CD1c-positive myeloid dendritic cell (primary cell): ENCODE data around the gene SMAD3.

ENCODE experiments used
- DNase-seq: peaks from one replicate; pipeline ENCODE4 v3.0.0-alpha.2; 2016; ENCODE audit errors: extremely low spot score

SMAD3 gene

DNA sequence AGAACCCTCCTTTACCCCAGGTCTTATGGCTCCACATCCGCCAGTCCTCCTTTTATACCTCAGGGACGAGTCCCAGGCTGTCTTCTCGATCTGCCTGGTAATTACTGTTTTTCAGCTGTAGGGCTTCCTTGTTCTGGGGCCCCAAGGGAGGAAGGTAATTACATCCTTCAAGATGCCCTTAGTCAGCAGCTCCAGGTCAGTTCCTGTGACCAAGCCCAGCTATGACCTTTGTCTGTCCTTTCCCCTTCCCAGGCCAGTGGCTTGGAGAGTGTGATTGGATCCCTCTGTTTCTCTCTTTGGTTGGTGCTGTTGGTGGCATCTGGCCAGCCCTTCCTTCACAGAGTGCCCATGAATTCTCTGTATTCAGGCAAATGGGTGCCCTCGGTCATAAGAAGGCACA lies 96.5 kb downstream of the SMAD3 start:
- DNase-seq = peak; percentile 9

DNA sequence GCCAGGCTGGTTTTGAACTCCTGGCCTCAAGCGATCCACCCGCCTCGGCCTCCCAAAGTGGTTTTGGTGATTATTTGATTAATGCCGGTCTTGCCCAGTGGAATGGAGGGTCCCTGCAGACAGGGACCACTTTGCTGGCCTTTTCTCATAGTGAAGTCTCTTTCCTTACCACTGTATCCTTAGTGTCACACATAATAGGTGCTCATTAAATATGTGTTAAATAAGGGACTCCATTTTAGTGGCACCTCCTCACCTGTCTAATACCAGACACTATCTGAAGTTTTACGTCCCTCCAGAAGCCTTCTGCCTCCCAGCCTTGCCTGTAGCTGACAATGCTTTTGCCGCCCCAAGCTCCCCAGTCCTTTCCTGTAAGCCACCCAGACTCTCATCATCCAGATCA lies 97.8 kb downstream of the SMAD3 start:
- DNase-seq = no peak

DNA sequence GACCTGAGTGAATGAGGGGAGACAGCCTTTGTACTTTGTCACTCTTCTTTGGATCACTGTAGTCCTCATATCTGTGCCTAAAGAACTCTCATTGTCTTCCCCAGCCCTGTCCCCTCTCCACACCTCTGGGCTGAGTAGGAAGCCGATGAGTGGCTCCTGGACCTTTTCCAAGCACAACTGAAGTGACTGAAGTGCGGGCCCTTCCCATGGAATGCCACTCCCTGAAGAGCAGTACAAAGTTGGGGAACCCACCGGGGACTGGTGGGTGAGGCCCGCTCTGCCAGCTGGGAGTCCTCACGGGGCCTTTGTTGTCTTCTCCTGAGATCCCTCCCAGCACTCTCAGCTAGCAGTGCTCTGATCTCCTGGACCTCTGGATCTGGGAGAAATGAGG lies 99.0 kb downstream of the SMAD3 start:
- DNase-seq = no peak

DNA sequence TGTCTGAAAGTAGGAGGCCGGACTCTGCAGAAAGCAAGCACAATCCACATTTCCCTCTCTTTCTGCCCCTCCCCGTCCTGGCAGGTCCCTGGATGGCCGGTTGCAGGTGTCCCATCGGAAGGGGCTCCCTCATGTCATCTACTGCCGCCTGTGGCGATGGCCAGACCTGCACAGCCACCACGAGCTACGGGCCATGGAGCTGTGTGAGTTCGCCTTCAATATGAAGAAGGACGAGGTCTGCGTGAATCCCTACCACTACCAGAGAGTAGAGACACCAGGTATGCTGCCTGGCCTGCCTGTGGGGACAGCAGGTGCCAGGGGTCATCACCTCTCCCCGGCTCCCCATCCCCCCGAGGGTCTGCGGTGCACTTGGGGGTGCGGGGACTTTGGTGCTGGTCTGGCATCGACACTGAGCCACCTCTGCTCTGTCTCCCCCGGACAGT lies 99.4 kb downstream of the SMAD3 start:
- DNase-seq = no peak

DNA sequence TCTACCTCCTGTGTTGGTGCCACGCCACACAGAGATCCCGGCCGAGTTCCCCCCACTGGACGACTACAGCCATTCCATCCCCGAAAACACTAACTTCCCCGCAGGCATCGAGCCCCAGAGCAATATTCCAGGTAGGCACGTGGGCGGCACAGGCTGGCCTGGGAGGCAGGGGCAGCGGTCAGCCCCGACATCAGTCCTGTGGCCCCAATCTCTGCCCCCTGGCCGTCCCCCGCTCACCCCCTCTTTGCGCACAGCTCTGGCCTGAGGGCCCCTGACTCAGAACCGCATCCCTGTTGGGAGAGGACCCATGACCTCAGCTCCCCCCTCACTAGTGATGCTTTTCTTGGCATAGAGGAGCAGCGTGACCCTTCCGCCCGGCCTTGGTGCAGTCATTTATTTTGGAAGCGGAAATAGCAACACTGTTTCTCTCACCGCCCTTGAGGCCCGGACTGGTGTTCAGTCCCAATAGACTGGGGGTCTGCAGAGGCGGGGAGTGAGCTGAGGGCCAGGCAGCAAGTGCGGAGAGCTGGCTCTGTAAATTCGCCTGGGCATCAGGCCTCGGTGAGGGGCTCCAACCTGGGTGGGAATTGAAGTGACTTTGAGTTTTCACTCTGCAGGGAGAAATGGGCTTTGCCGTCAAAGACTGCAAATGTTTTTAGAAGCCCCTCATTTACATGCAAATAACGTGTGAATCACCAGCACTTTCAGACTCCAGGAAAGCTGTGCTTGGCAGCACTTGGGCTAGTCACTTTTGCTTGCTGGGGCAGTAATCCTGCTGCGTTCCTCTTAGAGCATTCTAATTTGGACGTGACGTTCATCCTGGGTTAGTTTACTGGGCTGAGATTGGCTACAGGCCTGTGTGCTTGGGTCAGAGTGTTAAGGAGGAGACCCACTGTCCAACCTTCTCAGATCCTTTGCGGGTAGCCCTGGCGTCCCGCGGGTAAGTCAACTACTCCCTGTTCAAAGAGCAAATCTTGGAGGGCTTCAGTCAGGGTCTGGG lies 100.2 kb downstream of the SMAD3 start:
- no peak for DNase-seq

DNA sequence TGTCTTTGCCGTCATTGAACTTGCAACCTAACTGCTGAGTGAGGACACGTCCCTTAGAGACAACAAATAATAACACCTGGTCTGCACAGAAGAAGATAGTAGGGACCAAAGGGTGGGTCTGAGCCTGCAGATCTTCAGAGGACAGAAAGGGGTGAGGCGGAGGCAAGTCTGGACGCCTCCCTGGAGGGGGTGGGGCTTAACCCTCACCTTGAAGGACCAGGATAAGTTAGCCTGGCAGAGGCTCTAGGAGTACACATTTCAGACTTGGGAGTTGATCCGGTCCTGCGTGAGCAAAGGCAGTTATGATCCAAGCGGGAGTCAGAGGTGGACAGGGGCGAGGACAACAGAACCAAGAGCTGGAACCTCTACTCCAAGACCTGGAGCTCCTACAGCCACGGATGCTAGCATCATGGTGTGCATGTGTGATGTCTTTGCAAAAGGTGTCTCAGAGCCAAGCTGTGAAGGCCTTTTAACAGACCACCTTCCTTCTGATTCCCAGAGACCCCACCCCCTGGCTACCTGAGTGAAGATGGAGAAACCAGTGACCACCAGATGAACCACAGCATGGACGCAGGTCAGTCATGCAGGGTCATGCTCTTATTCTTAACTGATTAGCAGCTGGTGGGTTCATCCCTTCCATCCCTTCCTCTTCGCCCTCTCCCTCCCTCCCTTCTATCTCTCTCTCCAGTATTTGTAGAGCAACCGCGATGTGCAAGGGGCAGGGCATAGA lies 101.0 kb downstream of the SMAD3 start:
- DNase-seq = no peak

DNA sequence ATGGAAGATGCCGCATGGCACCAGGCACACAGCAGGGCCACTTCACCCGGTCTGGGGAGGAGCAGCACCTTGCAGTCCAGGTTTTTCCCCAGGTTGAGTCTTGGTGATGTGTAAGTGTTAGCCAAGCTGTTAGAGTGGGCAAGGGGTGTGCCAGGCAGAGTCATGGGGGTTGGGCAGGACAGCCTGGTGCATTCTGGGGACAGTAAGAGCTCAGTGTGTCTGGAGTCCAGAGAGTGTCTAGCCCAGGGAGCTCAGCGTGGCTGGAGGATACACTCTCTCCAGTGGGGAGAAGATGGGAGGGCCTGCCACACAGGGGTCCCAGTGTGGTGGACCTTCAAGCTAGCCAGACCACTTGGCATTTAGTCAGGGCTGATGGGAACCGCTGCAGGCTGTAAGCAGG lies 101.7 kb downstream of the SMAD3 start:
- no peak for DNase-seq

DNA sequence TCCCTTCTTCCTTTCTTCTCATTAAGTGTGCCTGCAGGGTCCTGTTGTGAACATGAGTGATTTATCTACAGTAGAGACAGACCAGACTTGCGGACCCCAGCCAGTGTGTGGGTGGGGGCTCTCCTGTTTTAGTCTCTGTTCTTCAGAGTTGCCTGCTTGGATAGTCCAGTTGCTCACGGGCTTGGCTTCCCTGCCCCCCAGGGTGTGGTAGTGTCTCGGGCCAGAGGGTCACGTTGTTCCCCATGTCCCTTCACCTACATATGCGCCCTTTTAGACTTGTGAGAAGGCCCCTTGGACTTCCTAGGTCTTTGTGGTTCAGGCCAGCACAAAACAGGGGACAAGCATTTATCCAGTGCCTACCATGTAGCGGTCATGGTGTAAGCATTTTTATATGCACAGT lies 103.3 kb downstream of the SMAD3 start:
- DNase-seq = no peak

DNA sequence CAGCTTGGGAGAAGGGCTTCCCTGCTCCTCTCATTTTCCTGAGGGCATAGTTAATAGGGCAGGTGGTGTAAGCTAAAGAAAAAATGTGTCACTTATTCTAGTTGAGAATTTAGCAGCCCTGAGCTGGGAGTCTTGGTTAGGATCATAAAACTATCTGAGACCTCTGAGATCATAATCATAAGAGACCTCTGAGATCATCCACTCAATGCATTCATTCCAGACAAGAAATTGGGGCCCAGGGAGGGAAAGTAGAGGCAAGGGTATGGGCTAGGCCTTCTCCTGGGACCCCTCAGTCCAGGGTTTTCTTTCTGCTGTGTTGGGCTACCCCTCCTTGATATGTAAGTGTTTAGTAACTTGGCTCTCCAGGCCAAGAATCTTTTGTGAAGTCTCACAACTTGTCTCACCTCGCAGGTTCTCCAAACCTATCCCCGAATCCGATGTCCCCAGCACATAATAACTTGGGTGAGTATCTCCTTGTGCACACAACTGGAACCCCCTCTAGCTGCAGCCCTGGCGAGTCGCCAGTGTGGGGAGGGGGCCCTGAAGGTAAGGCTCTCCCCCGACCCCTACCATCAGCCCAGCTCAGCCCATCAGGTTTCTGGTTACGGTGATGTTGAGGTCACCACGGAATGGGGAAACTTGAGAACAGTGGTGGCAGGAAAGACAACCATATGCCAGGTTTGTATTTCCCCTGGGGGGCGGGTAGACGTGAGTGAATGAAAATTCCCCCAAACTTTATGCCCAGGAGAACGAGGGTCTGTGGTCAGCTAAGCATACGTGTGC lies 104.9 kb downstream of the SMAD3 start:
- no peak for DNase-seq

DNA sequence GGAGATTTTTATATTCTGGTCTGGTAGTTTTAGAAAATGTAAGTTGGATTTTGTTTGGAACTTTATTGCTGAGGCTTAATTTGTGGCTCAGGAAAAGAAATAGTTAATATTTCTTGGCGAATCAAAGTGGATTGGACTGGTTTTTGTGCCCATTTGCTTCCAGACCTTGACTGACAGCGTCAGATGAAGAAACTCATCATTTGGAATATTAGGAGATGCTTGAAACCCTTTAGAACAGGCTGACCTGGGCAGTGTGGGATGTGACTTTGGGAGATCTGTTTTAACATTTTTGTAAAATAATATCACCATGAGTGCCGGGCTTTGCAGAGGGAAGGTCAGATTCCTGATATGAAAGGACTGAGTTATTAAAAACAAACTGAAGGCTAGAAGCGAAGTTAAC lies 106.1 kb downstream of the SMAD3 start:
- no peak for DNase-seq

DNA sequence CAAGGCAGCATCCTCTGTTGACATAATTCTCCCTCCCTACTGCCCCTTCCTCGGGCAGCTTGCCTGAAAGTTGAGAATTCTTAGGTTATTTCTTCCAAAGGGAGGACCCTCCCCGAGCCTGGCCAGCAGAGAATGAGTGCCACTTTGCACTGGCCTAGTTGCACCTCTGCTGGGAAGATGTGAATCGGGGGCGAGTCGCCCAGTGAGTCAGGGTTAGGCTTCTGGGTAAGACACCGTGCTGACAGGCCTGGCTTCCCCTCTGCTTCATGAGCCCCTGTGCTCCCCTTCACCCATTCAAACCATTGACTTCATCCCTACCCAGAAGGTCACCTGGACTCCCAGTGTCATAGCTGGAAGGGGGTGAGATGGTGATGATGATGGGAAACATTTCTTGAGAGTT lies 106.8 kb downstream of the SMAD3 start:
- DNase-seq = no peak

DNA sequence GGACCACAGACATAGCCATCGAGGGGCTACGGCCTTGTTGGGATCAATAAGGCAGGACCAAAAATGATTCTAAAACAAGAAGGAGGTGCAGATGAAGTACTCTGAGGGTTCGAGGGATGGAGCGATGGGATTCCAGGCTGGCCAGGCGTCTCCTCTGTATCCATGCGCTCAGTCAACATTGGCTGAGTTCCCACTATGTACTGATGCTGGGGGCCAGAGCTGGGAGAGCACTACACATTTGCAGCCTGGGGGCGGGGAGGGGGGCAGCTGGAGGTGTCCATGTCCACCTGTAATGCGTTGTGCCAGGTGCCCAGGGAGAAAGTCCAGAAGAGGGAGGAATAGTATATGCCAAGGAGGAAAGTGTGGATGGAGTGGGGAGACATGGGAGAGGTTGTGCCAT lies 107.6 kb downstream of the SMAD3 start:
- DNase-seq = no peak

DNA sequence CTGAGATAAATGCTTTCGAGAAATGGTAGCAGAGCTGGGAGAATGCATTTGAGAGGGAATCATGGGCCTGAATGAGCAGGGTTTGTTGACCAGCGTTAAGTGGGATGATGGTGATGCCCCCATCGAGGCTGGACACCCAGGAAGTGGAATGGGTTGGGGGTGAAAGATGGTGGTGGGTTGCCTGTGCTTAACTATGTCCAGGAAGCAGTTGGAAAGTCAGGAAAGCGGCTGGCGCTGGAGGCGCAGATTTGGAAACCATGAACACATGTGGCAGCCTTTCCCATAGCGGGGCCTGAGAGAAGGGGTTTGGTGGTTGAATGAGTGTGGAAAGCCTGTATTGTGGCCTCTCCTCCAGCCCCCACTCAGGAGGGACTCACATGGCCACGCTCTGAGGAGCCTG lies 108.4 kb downstream of the SMAD3 start:
- DNase-seq = no peak

DNA sequence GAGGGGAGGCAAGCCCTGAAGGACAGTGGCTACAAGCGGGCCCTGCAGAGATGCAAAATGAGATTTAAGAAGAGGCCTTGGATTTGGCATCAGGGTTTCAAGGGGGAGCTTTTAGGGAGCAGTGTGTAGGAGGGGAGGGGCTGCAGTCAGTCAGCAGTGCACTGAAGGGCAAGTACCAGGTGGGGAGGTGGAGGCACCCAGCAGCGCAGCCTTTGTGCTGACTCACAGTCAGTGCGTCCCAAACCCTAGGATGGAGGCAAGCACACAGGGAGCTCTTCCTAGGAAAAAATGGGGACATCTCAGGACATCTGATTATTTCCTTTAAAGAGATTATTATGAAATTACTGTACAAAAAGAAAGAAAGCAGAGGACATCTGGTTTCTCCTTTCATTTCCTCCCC lies 109.0 kb downstream of the SMAD3 start:
- DNase-seq = no peak

DNA sequence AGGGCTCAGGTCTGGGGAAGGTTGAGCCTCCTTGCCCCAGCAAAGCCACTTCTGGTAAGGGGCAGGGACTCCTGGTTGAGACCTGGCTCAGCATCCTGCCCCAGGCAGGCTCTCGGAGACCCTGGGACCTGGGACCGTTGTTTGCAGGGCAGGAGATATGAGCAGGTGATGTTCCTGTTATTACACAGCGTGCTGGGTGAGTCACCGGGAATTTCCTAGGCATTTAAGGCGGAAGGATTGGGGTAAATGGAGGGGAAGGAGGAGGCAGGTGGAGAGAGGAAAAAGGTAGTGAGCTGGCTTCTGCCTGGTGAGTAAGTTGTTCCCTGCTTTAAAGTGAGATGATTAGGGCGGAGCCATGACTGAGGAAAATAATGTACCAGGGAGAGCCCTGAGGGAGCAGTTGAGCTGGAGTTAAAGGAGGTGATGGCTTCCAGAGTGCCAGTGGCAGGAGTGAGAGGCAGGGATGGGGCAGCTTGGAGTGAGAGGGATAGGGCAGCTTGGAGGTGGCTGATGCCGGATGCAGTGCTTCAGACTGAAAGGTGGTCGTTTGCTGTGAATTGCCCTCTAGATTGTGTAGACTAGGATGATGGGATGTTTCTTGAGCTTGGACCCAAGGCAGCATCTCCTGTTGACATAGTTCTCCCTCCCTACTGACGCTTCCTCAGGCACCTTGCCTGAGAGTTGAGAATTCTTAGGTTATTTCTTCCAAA lies 109.6 kb downstream of the SMAD3 start:
- DNase-seq = no peak

DNA sequence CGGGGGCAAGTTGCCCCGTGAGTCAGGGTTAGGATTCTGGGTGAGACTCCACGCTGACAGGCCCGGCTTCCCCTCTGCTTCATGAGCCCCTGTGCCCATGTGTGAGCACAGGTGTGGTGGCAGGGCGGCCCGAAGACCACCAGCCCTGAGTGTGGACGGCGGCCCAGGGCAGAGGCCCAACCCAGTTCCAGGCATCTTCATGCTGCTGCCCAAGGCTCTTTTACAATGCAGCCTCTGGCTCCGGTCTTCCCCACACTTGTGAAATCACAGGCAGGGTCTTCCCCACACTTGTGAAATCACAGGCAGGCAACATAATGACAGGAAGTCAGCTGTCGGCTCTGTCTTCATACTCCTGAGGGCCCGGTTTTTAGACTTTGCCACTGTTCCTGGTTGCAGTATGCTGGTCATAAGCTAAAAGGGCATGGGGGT lies 110.3 kb downstream of the SMAD3 start:
- DNase-seq = peak; percentile 79

DNA sequence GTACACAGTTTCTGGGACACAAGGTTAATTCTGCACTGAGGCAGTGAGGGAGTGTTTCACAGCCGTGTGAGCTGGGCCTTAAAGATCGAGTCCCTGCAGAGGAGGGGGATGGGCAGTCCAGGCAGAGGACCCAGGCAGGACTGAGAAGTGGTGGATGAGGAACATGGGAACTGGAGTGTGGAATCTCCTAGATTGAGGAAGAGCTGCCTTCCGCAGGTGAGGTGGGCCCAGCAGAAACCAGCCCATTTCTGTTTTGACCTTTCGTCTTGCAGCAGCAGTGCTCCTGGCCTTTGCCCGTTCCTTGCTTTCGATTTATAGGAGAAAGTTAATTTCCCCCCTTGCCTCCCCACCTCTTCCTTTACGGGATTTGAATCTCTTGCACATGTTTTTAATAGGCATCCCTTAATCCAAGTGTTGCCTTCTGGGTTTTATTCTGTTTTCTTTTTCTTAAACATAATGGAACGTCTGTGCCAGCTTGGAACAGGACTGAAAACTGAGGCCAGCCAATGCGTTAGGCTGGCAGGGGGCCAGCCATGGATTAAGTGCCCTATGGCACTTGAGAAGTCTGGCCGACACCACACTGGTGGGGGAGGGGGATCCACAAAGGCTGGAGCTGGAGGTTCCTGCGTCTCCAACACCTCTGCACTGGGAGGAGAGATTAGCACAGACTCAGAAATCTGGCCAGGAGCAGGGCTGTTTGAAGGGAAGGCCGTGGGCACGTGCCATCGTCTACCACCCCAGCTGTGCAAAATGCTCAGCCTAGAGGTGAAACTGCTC lies 111.0 kb downstream of the SMAD3 start:
- no peak for DNase-seq

DNA sequence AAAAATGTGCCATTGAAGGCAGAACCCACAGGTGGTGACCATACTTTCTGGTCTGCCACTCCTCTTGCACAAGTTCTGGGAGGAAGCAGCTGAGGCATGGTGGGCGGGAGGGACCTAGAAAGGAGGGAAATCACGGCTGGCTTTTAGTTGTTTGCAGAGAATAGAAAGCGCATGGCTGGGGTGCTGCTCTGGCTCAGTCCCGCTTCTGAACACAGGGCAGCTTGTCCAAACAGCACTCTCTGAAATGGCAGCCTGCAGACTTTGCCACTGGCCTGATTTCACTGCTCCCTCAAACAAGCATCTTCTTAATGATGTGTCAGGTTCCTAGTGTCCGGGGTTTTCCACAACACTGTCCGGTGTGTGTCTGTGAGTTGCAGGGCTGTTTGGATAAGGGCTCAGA lies 112.3 kb downstream of the SMAD3 start:
- no peak for DNase-seq

DNA sequence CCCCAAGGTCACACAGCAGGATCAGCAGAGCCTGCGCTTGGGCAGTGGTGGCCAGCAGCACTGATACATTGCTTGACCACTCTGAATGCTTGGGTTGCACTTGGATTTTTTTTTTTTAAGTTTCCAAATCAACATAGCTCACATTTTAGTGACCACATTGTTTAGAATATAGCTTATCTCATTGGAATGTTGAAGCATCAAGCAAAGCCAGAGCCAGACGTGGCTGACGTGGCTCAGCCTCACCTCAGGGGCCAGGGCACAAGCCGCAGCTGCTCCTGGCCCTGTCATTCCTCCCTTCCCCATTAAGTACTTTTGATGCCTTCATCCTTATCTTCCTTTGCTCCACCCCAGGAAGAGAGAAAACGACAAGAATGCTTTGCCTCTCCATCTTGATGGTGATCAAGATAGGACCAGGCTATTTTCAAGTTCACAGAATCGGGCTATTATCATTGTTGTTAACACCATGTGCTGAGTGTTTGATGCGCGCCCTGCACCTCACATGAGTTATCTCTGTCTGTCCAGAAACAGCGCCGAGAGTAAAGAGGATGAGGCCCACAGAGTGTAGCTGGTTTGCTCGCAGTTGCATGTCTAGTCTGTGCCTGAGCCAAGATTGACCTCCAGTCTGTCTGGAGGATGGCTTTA lies 113.3 kb downstream of the SMAD3 start:
- no peak for DNase-seq

DNA sequence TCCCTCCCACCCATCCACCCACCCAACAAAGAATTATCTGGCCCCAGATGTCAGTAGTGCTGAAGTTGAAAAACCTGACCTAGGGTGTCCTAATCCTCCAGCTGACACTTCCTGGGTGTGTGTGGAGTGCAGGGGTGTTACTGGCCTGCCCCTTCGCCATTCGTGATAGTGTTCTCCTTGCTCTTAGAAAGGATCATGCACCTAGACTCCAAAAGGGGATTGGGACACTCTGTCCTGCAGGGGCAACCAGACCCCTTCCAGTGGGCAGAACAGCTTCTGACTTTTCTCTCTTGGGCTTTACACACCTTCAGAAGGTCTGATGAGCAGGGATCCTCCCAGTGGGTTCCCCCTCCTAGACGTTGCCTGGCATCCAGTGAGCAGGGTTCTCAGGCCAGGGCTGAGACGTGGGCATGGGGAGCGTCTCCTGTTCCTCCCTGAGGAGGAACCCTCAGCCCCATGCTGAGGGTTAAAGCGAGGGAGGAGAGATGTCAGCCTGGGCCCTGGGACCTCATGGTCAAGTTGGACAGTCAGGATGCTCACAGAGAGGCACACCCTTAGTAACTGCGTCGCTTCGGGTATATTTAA lies 114.1 kb downstream of the SMAD3 start:
- no peak for DNase-seq
